Endothelial cell of umbilical vein (primary cell): Measurements from ENCODE around the gene RELL2. TPM values are rescaled to one million over a fixed set of nuclear protein-coding genes. Genes with fewer than 3 reads are reported as not detected.

Experiments
- BruUV-seq: library from RNA; stranded (reverse); fragments of 400-500 nt; replicated peaks from 2 replicates; lab custom pipeline; 2021; lab: Mats Ljungman, UMichigan
- CTCF ChIA-PET: fragments of 300-600, 350-600 bp; sonication (Branson Sonifier 250); formaldehyde crosslinking; loops from one replicate; lab custom pipeline; 2021; ENCODE audit warnings: antibody characterized with exemption, inconsistent platforms; lab: Charles Lee
- POLR2A ChIA-PET: fragments of 300-600, 350-600 bp; sonication (Branson Sonifier 250); formaldehyde crosslinking; loops from one replicate; lab custom pipeline; 2021; ENCODE audit warnings: antibody characterized with exemption, inconsistent platforms; lab: Charles Lee
- DNase-seq: peaks from one replicate; pipeline ENCODE4 v3.0.0-alpha.2; 2011; ENCODE audit warnings: low read depth, low spot score
- FAIRE-seq: peaks from 2 replicates; lab custom pipeline; 2011; peaks lifted over from hg19 to GRCh38; lab: Jason Lieb, UNC
- H2AFZ ChIP-seq: 2 replicates; pipeline ENCODE4 v1.6.0; 2012; ENCODE audit warnings: low read depth, low read length, control low read depth, inconsistent platforms
- H3K27ac ChIP-seq: 2 replicates; pipeline ENCODE4 v1.5.1; 2011; ENCODE audit warnings: low read depth, mild to moderate bottlenecking, control low read depth, low read length, moderate library complexity; ENCODE audit not compliant: insufficient read depth
- H3K27me3 ChIP-seq, 2 experiments: 2 replicates each; pipeline versions ENCODE4 v1.6.0 to v1.6.1; 2011; ENCODE audit warnings: low read length in 2 of 2, mixed read lengths in 1 of 2; ENCODE audit not compliant: control insufficient read depth in 2 of 2, insufficient read depth in 2 of 2
- H3K36me3 ChIP-seq, 2 experiments: 2 replicates in 1 of 2; 3 replicates in 1 of 2; pipeline ENCODE4 v1.5.1; 2011; ENCODE audit warnings: low read length in 2 of 2, mild to moderate bottlenecking in 1 of 2, moderate library complexity in 1 of 2; ENCODE audit not compliant: control insufficient read depth in 2 of 2, insufficient read depth in 2 of 2; ENCODE audit errors: extremely low read depth in 1 of 2
- H3K4me1 ChIP-seq: 3 replicates; pipeline ENCODE4 v1.5.1; 2011; ENCODE audit warnings: mild to moderate bottlenecking, low read length; ENCODE audit not compliant: control insufficient read depth, insufficient read depth; ENCODE audit errors: extremely low read depth
- H3K4me2 ChIP-seq: 2 replicates; pipeline ENCODE4 v1.6.1; 2011; ENCODE audit warnings: low read length, control low read depth, mixed read lengths; ENCODE audit not compliant: insufficient read depth
- H3K4me3 ChIP-seq, 3 experiments: fragments of 200-600 bp in 1 of 3; sonication (generic), shearing (Covaris generic) in 1 of 3; replicated peaks in 1 of 3; 2 replicates each; pipeline ENCODE4 v1.5.1; 2011 to 2016; ENCODE audit warnings: control low read depth in 3 of 3, low read length in 3 of 3, mild to moderate bottlenecking in 2 of 3, inconsistent platforms in 1 of 3, low read depth in 1 of 3, moderate library complexity in 1 of 3; ENCODE audit not compliant: insufficient read depth in 1 of 3
- H3K79me2 ChIP-seq: 2 replicates; pipeline ENCODE4 v1.6.0; 2012; ENCODE audit warnings: low read length, inconsistent platforms; ENCODE audit not compliant: control insufficient read depth, insufficient read depth
- H3K9ac ChIP-seq: replicated peaks from 2 replicates; pipeline ENCODE3; 2011; ENCODE audit warnings: low read length, control low read depth; ENCODE audit not compliant: insufficient read depth; ENCODE audit errors: extremely low read depth
- H3K9me1 ChIP-seq: replicated peaks from 3 replicates; pipeline ENCODE4 v1.6.0; 2011; ENCODE audit warnings: mild to moderate bottlenecking, low read length; ENCODE audit not compliant: control insufficient read depth, insufficient read depth; ENCODE audit errors: extremely low read depth
- H3K9me3 ChIP-seq: replicated peaks from 2 replicates; pipeline ENCODE4 v1.5.1; 2012; ENCODE audit warnings: low read length, inconsistent platforms; ENCODE audit not compliant: control insufficient read depth, insufficient read depth
- H4K20me1 ChIP-seq: replicated peaks from 2 replicates; pipeline ENCODE3; 2011; ENCODE audit warnings: mild to moderate bottlenecking, low read length; ENCODE audit not compliant: control insufficient read depth, insufficient read depth; ENCODE audit errors: extremely low read depth
- GATA2 ChIP-seq: IDR thresholded peaks from 2 replicates; pipeline ENCODE4 v1.7.0; 2011; ENCODE audit warnings: low read depth, mild to moderate bottlenecking, moderate library complexity, mixed read lengths, low read length; ENCODE audit not compliant: insufficient read length, insufficient read depth
- MAX ChIP-seq: IDR thresholded peaks from 2 replicates; pipeline ENCODE4 v1.6.1; 2011; ENCODE audit not compliant: insufficient read depth, insufficient read length
- MYC ChIP-seq: IDR thresholded peaks from one replicate; pipeline ENCODE4 v1.6.1; 2011; ENCODE audit warnings: mild to moderate bottlenecking, low read depth, low read length
- dilution Hi-C: fragments of 300-500 bp; cut with MboI; formaldehyde crosslinking; loops from one replicate; pipeline ENCODE4 v1.15.0; 2019; ENCODE audit warnings: low sequenced_read_pairs; ENCODE audit not compliant: extremely low pct_ligation_motif_present
- intact Hi-C: fragments of 100-400 bp; cut with micrococcal nuclease; formaldehyde crosslinking; loops from one replicate; pipeline ENCODE4 v1.10.0; 2022
- polyA plus RNA-seq, 4 experiments: library from polyadenylated mRNA; depleted of rRNA in 3 of 4; stranded (reverse) in 3 of 4; unstranded in 1 of 4; fragments of >200 nt; gene quantifications; 2 replicates each; pipeline versions ENCODE4 v1.2.1 to v1.2.3, GENCODE V29; 2011 to 2012; ENCODE audit warnings: missing spikeins in 1 of 4
- total RNA-seq: library from RNA; stranded (reverse); gene quantifications from 2 replicates; pipeline ENCODE4 v1.2.3, GENCODE V29; 2021
- TF ChIP-seq, protein P1 (sequence below), 2 donors: IDR thresholded peaks; 1 replicate in 1 of 2; 2 replicates in 1 of 2; pipeline ENCODE4 v1.5.1; 2011; ENCODE audit warnings: low read length in 2 of 2, mild to moderate bottlenecking in 2 of 2, moderate library complexity in 2 of 2, control low read depth in 1 of 2, inconsistent platforms in 1 of 2, low read depth in 1 of 2; ENCODE audit not compliant: insufficient read depth in 1 of 2; ENCODE audit errors: extremely low read depth in 1 of 2

RELL2 gene
- total and polyA plus RNA-seq, 2 donors (not counting 3 experiments of a cell fraction or from before 2014, with no cell fraction given), result 3.4 to 3.6 TPM

GRCh38 chr5:141613344-141613743 lies 23.5 kb upstream of the RELL2 start:
- peaks cover 18% of the 10 kb centered on the region for H3K4me1 ChIP-seq
- TF ChIP-seq MYC, result no peak
- TF ChIP-seq, protein P1, sequence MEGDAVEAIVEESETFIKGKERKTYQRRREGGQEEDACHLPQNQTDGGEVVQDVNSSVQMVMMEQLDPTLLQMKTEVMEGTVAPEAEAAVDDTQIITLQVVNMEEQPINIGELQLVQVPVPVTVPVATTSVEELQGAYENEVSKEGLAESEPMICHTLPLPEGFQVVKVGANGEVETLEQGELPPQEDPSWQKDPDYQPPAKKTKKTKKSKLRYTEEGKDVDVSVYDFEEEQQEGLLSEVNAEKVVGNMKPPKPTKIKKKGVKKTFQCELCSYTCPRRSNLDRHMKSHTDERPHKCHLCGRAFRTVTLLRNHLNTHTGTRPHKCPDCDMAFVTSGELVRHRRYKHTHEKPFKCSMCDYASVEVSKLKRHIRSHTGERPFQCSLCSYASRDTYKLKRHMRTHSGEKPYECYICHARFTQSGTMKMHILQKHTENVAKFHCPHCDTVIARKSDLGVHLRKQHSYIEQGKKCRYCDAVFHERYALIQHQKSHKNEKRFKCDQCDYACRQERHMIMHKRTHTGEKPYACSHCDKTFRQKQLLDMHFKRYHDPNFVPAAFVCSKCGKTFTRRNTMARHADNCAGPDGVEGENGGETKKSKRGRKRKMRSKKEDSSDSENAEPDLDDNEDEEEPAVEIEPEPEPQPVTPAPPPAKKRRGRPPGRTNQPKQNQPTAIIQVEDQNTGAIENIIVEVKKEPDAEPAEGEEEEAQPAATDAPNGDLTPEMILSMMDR (IDR thresholded peaks at IDR 0.05; ENCODE audit: extremely low read depth in 1 of 2, insufficient read depth in 1 of 2, low read depth in 1 of 2, low read length in 2 of 2), result no peak
- no peak for TF ChIP-seq GATA2
- no peak for TF ChIP-seq MAX
- H4K20me1 ChIP-seq, result peaks cover 3% of the 10 kb centered on the region
- no peak overlapping the region for H3K27ac ChIP-seq
- ChIA-PET POLR2A (no interaction called here), CTCF (interaction anchor here (0.9 to 2.1 kb wide), 3 partner anchors 16 to 46 kb away, joined by 3 to 6 read pairs (median 5); no protein-coding TSS in a partner anchor)
- dilution Hi-C loops (no loop called here), intact Hi-C loops (no loop called here)
- H3K36me3 ChIP-seq, result no peaks in the 10 kb centered on the region
- H3K79me2 ChIP-seq, result peaks cover 72% of the 10 kb centered on the region
- no peak overlapping the region for H3K4me2 ChIP-seq
- no peaks in the 10 kb centered on the region for H3K27me3 ChIP-seq
- H2AFZ ChIP-seq, result no peak overlapping the region
- H3K9me3 ChIP-seq, result no peaks in the 10 kb centered on the region
- H3K4me3 ChIP-seq, result no peak overlapping the region
- no peak overlapping the region for H3K9ac ChIP-seq
- FAIRE-seq (no peak), DNase-seq (no peak)
- no TSS peak for BruUV-seq
- H3K9me1 ChIP-seq, result no peaks in the 10 kb centered on the region
